Erythroblast (primary cell): ENCODE measurements around the gene SLC22A16.

Source experiments
- GATA1 ChIP-seq: IDR thresholded peaks from 2 replicates; pipeline ENCODE4 v1.6.1; 2011; ENCODE audit warnings: low read depth, mild to moderate bottlenecking, control low read depth, low read length, moderate library complexity
- POLR2A ChIP-seq: IDR thresholded peaks from 2 replicates; pipeline ENCODE4 v1.6.1; 2011; ENCODE audit warnings: mild to moderate bottlenecking, low read length

DNA sequence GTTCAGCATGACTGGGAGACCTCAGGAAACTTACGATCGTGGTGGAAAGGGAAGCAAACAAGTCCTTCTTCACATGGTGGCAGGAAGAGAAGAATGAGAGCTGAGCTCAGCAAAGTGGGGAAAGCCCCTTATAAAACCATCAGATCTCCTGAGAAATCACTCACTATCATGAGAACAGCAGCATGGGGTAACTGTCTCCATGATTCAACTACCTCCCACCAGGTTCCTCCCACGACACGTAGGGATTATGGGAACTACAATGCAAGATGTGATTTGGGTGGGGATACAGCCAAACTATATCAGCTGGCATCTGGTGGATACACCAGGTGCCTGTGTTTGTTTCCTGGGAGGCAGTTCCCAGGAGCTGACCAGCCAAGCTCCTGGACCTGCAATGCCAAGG is 65.9 kb downstream of the SLC22A16 start:
- TF ChIP-seq POLR2A (no peak), GATA1 (no peak)
